H1 (cell line): ENCODE data around the gene CCT6B. TPM values are rescaled to one million over a fixed set of nuclear protein-coding genes. Genes with fewer than 3 reads are reported as not detected.

Experiments
- RXRA ChIP-seq: IDR thresholded peaks from 2 replicates; pipeline ENCODE4 v1.6.1; 2011; ENCODE audit warnings: low read depth, mild to moderate bottlenecking, low read length, moderate library complexity; ENCODE audit not compliant: insufficient read depth
- TAF7 ChIP-seq: optimal IDR thresholded peaks from 2 replicates; pipeline ENCODE3; 2011; ENCODE audit warnings: low read depth, mild to moderate bottlenecking, inconsistent platforms, low read length, moderate library complexity, borderline replicate concordance
- YY1 ChIP-seq: IDR thresholded peaks from 2 replicates; pipeline ENCODE4 v1.6.1; 2011; ENCODE audit warnings: low read depth, mild to moderate bottlenecking, low read length
- polyA plus RNA-seq, 7 experiments: library from polyadenylated mRNA; depleted of rRNA in 3 of 7; stranded (reverse) in 5 of 7; unstranded in 2 of 7; fragments of >200 nt in 5 of 7; fragments of 200-250 nt in 2 of 7; gene quantifications; 1 replicate in 5 of 7; 2 replicates in 1 of 7; 4 replicates in 1 of 7; pipeline versions ENCODE4 v1.2.1 to v1.2.3, GENCODE V29; 2011 to 2013; ENCODE audit warnings: missing spikeins in 2 of 7, mixed read lengths in 2 of 7
- total RNA-seq: library from RNA; stranded (reverse); fragmentation: NEBNext Ultra II Directional; extraction: Animal tissue kit (Norgen Biotek cat#: 25700); gene quantifications from 2 replicates; pipeline ENCODE4 v1.2.1, GENCODE V29; 2021
- TF ChIP-seq, protein P1 (sequence below): fragments of 300-600 bp; sonication (generic); IDR thresholded peaks from 2 replicates; pipeline ENCODE4 v1.7.1; 2012; ENCODE audit warnings: low read length, moderate library complexity, mild to moderate bottlenecking, inconsistent platforms; ENCODE audit not compliant: insufficient replicate concordance

The CCT6B gene
- total and polyA plus RNA-seq, 2 of the 8 experiments (the other 6 are each of a cell fraction or from before 2014, with no cell fraction given), result 0.67 to 1.3 TPM

DNA sequence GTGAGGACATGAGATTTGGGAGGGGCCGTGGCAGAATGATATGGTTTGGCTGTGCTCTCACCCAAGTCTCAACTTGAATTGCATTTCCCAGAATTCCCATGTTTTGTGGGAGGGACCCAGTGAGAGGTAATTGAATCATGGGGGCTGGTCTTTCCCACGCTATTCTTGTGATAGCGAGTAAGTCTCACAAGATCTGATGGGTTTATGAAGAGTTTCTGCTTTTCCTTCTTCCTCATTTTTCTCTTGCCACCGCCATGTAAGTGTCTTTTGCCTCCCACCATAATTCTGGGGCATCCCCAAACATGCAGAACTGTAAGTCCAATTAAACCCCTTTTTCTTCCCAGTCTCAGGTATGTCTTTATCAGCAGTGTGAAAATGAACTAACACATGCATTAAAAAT lies 40.6 kb downstream of the CCT6B start (continued):
- TF ChIP-seq RXRA, result no peak
- TF ChIP-seq, protein P1, sequence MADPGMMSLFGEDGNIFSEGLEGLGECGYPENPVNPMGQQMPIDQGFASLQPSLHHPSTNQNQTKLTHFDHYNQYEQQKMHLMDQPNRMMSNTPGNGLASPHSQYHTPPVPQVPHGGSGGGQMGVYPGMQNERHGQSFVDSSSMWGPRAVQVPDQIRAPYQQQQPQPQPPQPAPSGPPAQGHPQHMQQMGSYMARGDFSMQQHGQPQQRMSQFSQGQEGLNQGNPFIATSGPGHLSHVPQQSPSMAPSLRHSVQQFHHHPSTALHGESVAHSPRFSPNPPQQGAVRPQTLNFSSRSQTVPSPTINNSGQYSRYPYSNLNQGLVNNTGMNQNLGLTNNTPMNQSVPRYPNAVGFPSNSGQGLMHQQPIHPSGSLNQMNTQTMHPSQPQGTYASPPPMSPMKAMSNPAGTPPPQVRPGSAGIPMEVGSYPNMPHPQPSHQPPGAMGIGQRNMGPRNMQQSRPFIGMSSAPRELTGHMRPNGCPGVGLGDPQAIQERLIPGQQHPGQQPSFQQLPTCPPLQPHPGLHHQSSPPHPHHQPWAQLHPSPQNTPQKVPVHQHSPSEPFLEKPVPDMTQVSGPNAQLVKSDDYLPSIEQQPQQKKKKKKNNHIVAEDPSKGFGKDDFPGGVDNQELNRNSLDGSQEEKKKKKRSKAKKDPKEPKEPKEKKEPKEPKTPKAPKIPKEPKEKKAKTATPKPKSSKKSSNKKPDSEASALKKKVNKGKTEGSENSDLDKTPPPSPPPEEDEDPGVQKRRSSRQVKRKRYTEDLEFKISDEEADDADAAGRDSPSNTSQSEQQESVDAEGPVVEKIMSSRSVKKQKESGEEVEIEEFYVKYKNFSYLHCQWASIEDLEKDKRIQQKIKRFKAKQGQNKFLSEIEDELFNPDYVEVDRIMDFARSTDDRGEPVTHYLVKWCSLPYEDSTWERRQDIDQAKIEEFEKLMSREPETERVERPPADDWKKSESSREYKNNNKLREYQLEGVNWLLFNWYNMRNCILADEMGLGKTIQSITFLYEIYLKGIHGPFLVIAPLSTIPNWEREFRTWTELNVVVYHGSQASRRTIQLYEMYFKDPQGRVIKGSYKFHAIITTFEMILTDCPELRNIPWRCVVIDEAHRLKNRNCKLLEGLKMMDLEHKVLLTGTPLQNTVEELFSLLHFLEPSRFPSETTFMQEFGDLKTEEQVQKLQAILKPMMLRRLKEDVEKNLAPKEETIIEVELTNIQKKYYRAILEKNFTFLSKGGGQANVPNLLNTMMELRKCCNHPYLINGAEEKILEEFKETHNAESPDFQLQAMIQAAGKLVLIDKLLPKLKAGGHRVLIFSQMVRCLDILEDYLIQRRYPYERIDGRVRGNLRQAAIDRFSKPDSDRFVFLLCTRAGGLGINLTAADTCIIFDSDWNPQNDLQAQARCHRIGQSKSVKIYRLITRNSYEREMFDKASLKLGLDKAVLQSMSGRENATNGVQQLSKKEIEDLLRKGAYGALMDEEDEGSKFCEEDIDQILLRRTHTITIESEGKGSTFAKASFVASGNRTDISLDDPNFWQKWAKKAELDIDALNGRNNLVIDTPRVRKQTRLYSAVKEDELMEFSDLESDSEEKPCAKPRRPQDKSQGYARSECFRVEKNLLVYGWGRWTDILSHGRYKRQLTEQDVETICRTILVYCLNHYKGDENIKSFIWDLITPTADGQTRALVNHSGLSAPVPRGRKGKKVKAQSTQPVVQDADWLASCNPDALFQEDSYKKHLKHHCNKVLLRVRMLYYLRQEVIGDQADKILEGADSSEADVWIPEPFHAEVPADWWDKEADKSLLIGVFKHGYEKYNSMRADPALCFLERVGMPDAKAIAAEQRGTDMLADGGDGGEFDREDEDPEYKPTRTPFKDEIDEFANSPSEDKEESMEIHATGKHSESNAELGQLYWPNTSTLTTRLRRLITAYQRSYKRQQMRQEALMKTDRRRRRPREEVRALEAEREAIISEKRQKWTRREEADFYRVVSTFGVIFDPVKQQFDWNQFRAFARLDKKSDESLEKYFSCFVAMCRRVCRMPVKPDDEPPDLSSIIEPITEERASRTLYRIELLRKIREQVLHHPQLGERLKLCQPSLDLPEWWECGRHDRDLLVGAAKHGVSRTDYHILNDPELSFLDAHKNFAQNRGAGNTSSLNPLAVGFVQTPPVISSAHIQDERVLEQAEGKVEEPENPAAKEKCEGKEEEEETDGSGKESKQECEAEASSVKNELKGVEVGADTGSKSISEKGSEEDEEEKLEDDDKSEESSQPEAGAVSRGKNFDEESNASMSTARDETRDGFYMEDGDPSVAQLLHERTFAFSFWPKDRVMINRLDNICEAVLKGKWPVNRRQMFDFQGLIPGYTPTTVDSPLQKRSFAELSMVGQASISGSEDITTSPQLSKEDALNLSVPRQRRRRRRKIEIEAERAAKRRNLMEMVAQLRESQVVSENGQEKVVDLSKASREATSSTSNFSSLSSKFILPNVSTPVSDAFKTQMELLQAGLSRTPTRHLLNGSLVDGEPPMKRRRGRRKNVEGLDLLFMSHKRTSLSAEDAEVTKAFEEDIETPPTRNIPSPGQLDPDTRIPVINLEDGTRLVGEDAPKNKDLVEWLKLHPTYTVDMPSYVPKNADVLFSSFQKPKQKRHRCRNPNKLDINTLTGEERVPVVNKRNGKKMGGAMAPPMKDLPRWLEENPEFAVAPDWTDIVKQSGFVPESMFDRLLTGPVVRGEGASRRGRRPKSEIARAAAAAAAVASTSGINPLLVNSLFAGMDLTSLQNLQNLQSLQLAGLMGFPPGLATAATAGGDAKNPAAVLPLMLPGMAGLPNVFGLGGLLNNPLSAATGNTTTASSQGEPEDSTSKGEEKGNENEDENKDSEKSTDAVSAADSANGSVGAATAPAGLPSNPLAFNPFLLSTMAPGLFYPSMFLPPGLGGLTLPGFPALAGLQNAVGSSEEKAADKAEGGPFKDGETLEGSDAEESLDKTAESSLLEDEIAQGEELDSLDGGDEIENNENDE, result no peak
- TF ChIP-seq TAF7, result no peak
- no peak for TF ChIP-seq YY1
